ENCODE measurements around the gene ADGRF1.
A peak's percentile ranks its signal among the peaks of the same experiment; 100 is the strongest.

Gene ADGRF1

DNA sequence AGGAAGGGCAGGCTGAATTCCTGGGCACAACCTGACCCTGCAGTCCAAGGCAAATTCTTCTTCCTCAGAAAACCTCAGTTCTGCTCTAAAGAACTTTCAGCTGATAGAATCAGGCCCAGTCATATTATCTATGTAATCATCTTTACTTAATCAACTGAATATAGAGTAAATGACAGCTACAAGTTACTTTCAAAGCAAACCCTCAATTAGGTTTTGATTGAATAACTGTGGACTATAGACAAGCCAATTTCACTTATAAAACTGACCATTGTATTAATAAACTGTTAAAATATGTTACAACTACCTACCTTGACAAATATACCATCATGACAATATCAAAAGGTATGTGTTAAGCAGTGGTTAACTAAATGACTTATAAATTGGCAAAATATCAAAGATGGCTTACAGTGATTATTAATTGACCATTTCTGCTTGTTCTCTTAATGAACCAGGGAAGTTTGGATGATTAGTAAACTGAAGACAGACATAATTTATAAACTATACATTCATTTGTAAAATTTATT, 74.2 kb downstream of the ADGRF1 start:
- Histone ChIP-seq H3K27ac (no peak overlapping the region), H3K36me3 (replicated peaks) (no peaks in the 10 kb centered on the region), H3K4me3 (ENCODE audit: low read depth, low read length) (no peak overlapping the region), H3K27me3 (replicated peaks) (no peaks in the 10 kb centered on the region)
- TF ChIP-seq, protein P1, sequence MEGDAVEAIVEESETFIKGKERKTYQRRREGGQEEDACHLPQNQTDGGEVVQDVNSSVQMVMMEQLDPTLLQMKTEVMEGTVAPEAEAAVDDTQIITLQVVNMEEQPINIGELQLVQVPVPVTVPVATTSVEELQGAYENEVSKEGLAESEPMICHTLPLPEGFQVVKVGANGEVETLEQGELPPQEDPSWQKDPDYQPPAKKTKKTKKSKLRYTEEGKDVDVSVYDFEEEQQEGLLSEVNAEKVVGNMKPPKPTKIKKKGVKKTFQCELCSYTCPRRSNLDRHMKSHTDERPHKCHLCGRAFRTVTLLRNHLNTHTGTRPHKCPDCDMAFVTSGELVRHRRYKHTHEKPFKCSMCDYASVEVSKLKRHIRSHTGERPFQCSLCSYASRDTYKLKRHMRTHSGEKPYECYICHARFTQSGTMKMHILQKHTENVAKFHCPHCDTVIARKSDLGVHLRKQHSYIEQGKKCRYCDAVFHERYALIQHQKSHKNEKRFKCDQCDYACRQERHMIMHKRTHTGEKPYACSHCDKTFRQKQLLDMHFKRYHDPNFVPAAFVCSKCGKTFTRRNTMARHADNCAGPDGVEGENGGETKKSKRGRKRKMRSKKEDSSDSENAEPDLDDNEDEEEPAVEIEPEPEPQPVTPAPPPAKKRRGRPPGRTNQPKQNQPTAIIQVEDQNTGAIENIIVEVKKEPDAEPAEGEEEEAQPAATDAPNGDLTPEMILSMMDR (IDR thresholded peaks at IDR 0.05; ENCODE audit: low read depth, low read length, missing control alignments) = no peak
- DNase-seq = no peak
- in situ Hi-C loops (cut with HindIII; ENCODE audit: low pct_ligation_motif_present, low sequenced_read_pairs) = no loop called here

DNA sequence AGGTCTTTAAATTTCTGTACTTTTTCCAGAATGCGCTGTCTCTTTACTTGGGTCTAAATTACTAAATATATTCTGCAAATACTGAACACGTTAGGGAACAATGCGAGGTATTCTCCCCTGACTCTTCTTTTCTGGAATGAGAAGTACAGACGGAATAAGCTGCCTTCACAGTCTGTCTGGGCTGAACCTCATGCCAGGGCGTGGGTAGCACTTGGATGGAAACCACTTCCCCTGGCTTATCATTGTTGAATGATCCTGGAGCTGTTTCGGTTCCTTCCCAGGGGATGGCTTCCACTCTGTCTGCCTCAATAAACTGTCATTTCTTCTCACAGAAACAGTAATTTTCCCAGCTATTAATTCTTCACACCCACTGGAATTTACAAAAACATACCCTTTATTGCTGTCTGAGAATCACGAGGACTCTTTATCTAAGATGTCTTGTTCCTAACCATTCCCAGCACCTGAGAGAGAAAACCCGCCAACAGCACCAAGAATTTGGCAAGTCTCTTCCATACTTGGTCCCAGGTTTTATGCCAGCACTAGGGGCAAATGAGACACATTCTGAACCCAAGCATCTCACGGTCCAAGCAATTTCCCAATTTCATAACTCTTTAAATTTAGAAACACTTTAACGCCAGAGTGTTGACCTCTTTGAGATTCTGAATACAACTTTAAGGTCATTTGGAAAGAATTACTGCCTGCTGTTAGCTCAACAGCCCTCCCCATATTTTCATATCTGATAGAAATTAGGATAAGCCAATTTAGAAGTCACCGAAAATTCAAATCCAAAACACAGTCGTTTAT, 77.2 kb downstream of the ADGRF1 start:
- peak; percentile 57 for DNase-seq
- no peaks in the 10 kb centered on the region for H3K36me3 ChIP-seq (replicated peaks)
- in situ Hi-C loops (cut with HindIII; ENCODE audit: low pct_ligation_motif_present, low sequenced_read_pairs) = no loop called here
- no peak overlapping the region for H3K4me3 ChIP-seq (ENCODE audit: low read depth, low read length)
- H3K27ac ChIP-seq = peak overlapping the region; percentile 74
- H3K27me3 ChIP-seq (replicated peaks) = no peaks in the 10 kb centered on the region
- TF ChIP-seq, protein P1 (IDR thresholded peaks at IDR 0.05; ENCODE audit: low read depth, low read length, missing control alignments) = no peak

DNA sequence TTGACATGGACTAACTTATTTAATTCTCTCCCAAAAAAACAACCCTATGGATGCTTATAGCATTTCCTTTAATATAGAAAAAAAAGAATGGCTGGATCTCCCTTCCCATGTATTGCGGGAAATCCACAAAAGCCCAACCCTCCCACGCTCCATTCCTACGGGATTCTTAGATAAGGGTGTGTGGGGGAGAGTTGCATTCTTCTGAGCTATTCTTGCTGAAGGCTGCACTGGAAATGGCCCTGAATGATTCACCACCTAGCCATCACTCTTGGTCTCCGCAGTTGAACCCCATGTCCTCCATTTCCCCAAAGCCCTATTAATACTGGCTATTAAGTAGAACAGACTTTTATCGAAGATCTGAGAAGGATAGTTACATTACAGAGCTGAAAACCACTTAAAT, 78.5 kb downstream of the ADGRF1 start:
- peak; percentile 78 for DNase-seq
- Histone ChIP-seq H3K27me3 (replicated peaks) (no peaks in the 10 kb centered on the region), H3K4me3 (ENCODE audit: low read depth, low read length) (no peak overlapping the region), H3K27ac (peak overlapping the region; percentile 74), H3K36me3 (replicated peaks) (no peaks in the 10 kb centered on the region)
- TF ChIP-seq, protein P1 (IDR thresholded peaks at IDR 0.05; ENCODE audit: low read depth, low read length, missing control alignments) = no peak
- in situ Hi-C loops (cut with HindIII; ENCODE audit: low pct_ligation_motif_present, low sequenced_read_pairs) = no loop called here

DNA sequence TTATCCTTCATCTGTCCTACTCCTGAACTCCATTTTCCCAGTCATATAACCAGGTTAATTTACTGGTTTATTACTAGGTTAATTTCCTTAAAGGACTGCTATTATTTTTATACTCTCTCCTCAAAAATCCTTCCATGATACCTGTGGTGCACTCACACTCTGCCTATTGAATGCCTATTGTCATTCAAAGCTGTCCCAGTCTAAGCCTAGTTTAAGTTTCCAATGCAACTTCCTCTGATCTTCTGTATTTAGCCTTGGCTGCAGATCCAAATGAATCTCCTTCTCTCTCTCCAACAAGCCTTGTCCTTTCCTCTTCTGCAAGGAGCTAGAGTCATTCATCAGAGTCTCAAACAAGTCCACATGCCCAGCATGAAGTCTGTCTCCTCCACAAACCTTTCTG, 79.1 kb downstream of the ADGRF1 start:
- Histone ChIP-seq H3K4me3 (ENCODE audit: low read depth, low read length) (no peak overlapping the region), H3K27me3 (replicated peaks) (no peaks in the 10 kb centered on the region), H3K36me3 (replicated peaks) (no peaks in the 10 kb centered on the region), H3K27ac (peak overlapping the region; percentile 25)
- in situ Hi-C loops (cut with HindIII; ENCODE audit: low pct_ligation_motif_present, low sequenced_read_pairs) = no loop called here
- DNase-seq = no peak
- TF ChIP-seq, protein P1 (IDR thresholded peaks at IDR 0.05; ENCODE audit: low read depth, low read length, missing control alignments) = no peak

DNA sequence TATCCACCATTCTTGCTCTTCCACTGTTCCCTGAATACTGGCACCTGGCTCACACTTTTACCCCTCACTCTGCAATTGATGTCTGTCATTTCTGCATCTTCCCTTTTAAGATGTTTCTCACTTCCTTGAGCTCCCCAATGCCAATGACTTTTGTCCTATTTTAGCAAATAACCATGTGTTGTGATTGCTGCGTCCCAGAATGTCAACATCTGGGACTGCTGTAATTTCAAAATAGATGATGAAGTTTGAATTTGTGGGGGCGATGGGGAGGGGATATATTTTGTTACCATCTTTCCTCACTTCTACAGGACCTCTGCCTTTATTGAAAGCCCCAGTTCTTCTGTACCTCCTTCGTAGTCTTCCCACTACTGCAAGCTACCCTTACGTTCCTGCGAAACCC, 80.4 kb downstream of the ADGRF1 start:
- Histone ChIP-seq H3K36me3 (replicated peaks) (no peaks in the 10 kb centered on the region), H3K27me3 (replicated peaks) (no peaks in the 10 kb centered on the region), H3K27ac (no peak overlapping the region), H3K4me3 (ENCODE audit: low read depth, low read length) (no peak overlapping the region)
- in situ Hi-C loops (cut with HindIII; ENCODE audit: low pct_ligation_motif_present, low sequenced_read_pairs) = no loop called here
- TF ChIP-seq, protein P1 (IDR thresholded peaks at IDR 0.05; ENCODE audit: low read depth, low read length, missing control alignments) = no peak
- DNase-seq = no peak
